GM12873 (cell line): ENCODE measurements around the gene NMU.

Source experiments
- TF ChIP-seq, protein P1 (sequence below): IDR thresholded peaks from 2 replicates; pipeline ENCODE4 v1.5.1; 2012; ENCODE audit warnings: low read depth, mild to moderate bottlenecking, moderate library complexity, low read length, control low read depth; ENCODE audit not compliant: insufficient read depth; ENCODE audit errors: missing control alignments

Gene NMU, protein sequence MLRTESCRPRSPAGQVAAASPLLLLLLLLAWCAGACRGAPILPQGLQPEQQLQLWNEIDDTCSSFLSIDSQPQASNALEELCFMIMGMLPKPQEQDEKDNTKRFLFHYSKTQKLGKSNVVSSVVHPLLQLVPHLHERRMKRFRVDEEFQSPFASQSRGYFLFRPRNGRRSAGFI

DNA sequence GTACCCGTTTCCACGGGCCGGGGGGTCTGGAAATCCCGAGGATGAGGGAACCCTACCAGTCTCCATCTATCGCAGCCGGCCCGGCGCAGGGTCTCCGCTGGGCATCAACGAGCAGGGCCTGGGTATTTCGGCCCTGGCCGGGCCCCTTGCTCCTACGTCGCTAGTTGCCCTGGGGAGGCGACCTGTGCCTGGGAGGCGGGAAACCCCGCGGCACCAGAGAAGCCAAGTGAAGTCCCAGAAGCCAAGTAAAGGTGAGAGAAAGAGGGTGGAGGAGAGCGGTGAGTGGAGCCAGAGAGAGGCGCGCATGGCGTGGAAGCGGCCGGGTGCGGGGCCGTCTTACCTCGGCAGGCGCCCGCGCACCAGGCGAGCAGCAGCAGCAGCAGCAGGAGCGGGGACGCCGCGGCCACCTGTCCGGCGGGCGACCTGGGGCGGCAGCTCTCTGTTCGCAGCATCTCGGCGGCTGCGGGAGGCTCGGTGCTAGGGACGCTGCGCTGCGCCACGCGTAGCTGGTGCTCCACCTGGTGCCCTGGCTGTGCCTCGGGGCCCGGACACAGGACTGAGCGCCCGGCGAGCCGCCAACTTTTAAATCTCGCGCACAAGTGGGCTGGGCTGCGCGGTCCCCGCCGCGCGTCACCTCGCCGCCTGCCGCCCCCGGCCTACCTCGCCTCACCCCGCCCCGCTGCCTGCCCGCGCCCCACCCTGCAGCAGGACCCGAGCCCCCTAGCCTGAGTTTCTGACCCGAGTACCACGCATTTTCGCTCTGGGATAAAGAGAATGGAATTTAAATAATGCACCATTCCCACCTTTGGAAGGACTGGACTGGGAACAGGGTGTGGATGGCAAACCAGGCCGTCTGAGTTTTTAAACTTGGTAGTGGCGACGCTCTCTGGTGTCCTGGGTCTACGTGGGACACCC lies at the start of gene NMU:
Gene NMU (minus strand): TSS at position 558 of the 915 bp plus-strand sequence. CDS start 106 bp downstream, at position 452.
- TF ChIP-seq, protein P1, sequence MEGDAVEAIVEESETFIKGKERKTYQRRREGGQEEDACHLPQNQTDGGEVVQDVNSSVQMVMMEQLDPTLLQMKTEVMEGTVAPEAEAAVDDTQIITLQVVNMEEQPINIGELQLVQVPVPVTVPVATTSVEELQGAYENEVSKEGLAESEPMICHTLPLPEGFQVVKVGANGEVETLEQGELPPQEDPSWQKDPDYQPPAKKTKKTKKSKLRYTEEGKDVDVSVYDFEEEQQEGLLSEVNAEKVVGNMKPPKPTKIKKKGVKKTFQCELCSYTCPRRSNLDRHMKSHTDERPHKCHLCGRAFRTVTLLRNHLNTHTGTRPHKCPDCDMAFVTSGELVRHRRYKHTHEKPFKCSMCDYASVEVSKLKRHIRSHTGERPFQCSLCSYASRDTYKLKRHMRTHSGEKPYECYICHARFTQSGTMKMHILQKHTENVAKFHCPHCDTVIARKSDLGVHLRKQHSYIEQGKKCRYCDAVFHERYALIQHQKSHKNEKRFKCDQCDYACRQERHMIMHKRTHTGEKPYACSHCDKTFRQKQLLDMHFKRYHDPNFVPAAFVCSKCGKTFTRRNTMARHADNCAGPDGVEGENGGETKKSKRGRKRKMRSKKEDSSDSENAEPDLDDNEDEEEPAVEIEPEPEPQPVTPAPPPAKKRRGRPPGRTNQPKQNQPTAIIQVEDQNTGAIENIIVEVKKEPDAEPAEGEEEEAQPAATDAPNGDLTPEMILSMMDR, result peak; percentile 34

DNA sequence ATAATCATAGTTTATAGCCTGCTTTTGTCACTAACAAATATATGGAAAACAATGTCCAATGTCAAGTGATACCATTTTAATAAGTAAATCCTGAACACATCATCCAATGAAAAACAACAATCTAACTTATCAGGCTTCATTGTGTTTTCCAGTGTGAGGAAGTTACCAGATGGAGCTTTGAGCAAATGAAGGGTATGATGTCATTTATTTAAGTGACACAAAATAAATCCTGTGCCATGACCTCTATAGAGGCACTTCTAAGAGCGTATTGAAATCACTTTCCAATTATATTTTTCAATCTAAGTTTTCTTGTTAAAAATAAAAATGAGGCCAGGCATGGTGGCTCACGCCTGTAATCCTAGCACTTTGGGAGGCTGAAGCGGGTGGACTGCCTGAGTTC lies 48.2 kb upstream of the NMU start:
- TF ChIP-seq, protein P1, result no peak

GRCh38 chr4:55682295-55682694 lies 46.2 kb upstream of the NMU start:
- TF ChIP-seq, protein P1, result no peak

DNA sequence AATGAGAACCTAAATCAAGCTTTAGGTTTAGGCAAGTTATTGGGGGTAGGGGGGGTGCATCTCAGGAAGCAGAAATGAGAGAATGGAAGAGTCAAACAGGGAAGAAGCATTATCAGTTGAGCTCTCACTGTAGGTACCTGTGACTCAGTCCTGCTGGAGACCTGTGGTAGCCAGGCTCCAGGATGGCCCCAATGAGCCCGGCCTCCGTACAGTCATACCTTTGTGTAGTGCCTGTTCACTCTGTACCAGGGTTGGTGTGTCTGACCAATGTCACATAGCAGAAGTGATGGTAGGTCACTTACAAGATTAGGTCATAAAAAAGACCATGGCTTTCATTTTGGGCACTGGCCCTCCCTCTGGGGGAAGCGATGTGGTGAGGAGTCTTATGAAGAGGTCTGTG lies 45.3 kb upstream of the NMU start:
- TF ChIP-seq, protein P1, result no peak

GRCh38 chr4:55675196-55675793 lies 39.2 kb upstream of the NMU start:
- TF ChIP-seq, protein P1, result no peak

GRCh38 chr4:55673424-55673823 lies 37.3 kb upstream of the NMU start:
- TF ChIP-seq, protein P1, result no peak

DNA sequence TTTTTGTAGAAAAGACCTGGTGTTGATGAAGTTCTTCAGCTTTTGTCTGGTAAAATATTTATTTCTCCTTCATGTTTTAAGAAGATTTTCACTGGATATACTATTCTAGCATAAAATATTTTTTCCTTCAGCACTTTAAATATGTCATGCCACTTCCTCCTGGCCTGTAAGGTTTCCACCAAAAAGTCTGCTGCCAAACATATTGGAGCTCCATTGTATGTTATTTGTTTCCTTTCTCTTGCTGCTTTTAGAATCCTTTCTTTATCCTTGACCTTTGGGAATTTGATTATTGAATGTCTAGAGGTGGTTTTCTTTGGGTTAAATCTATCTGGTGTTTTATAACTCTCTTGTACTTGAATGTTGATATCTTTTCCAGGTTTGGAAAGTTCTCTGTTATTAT lies 35.6 kb upstream of the NMU start:
- TF ChIP-seq, protein P1, result no peak
